GM12878 (cell line): ENCODE data around the gene FARS2.

ENCODE experiments used
- CHD2 ChIP-seq: IDR thresholded peaks from 2 replicates; pipeline ENCODE4 v1.6.1; 2011; ENCODE audit warnings: low read depth, low read length, improper control_type of control experiment, borderline replicate concordance
- CTCF ChIP-seq, 3 experiments: IDR thresholded peaks in 2 of 3; conservative IDR thresholded peaks in 1 of 3; 2 replicates each; pipeline ENCODE4 v1.5.1; 2011; ENCODE audit warnings: low read depth in 3 of 3, low read length in 3 of 3, mild to moderate bottlenecking in 3 of 3, control low read depth in 2 of 3, moderate library complexity in 2 of 3, inconsistent platforms in 1 of 3, mixed read lengths in 1 of 3; ENCODE audit not compliant: control insufficient read depth in 2 of 3, insufficient read depth in 1 of 3; ENCODE audit errors: extremely low read depth in 1 of 3
- RFX5 ChIP-seq: IDR thresholded peaks from 2 replicates; pipeline ENCODE4 v1.6.1; 2011; ENCODE audit warnings: low read depth, low read length, improper control_type of control experiment
- YY1 ChIP-seq: IDR thresholded peaks from 2 replicates; pipeline ENCODE4 v1.6.1; 2011; ENCODE audit warnings: low read depth, mild to moderate bottlenecking, low read length

GRCh38 chr6:5403076-5403475 is 141.8 kb downstream of the FARS2 start:
- no peak for TF ChIP-seq CHD2
- TF ChIP-seq CTCF (IDR thresholded peaks at IDR 0.05 in 2 of 3, conservative IDR thresholded peaks at IDR 0.05 in 1 of 3; ENCODE audit: control insufficient read depth in 2 of 3, extremely low read depth in 1 of 3, insufficient read depth in 1 of 3, low read depth in 3 of 3, low read length in 3 of 3): no peak
- no peak for TF ChIP-seq RFX5
- no peak for TF ChIP-seq YY1
